BJ (cell line): ENCODE results near the gene EFNA4. TPM values are rescaled to one million over a fixed set of nuclear protein-coding genes. Genes with fewer than 3 reads are reported as not detected.
A peak's percentile ranks its signal among the peaks of the same experiment; 100 is the strongest.

ENCODE experiments used
- CTCF ChIA-PET: fragments of 350-600 bp; formaldehyde crosslinking; extraction: SDS; loops from one replicate; lab custom pipeline; 2021; ENCODE audit warnings: antibody characterized with exemption, inconsistent platforms; lab: Yijun Ruan, JAX
- POLR2A ChIA-PET: fragments of 300-600 bp; sonication (Branson Sonifier 250); formaldehyde crosslinking; extraction: SDS; loops from one replicate; lab custom pipeline; 2021; ENCODE audit warnings: antibody characterized with exemption; lab: Charles Lee
- DNase-seq: peaks from one replicate; pipeline ENCODE4 v3.0.0-alpha.2; 2011; ENCODE audit warnings: low read depth
- H3K27me3 ChIP-seq: 2 replicates; pipeline ENCODE4 v1.6.0; 2011; ENCODE audit warnings: low read length; ENCODE audit not compliant: control insufficient read depth, insufficient read depth
- H3K36me3 ChIP-seq: 2 replicates; pipeline ENCODE4 v1.5.1; 2011; ENCODE audit warnings: low read length; ENCODE audit not compliant: control insufficient read depth, insufficient read depth
- H3K4me3 ChIP-seq: 2 replicates; pipeline ENCODE4 v1.5.1; 2011; ENCODE audit warnings: low read depth, mild to moderate bottlenecking, control low read depth, low read length
- CTCF ChIP-seq: IDR thresholded peaks from 2 replicates; pipeline ENCODE4 v1.5.1; 2011; ENCODE audit warnings: low read depth, mild to moderate bottlenecking, control low read depth, inconsistent platforms, low read length, moderate library complexity; ENCODE audit not compliant: insufficient read depth
- polyA plus RNA-seq: library from polyadenylated mRNA; depleted of rRNA; stranded (reverse); fragments of >200 nt; gene quantifications from 2 replicates; pipeline ENCODE4 v1.2.3, GENCODE V29; 2011

EFNA4 gene
- polyA plus RNA-seq, 1 experiment, result 12.4 TPM

- no peak for DNase-seq
- ChIA-PET CTCF (interaction anchor here (2.4 to 6.7 kb wide), 2 partner anchors 73 to 74 kb away, joined by 19 to 259 read pairs; partner anchors contain the start of gene KRTCAP2), POLR2A (no interaction called here)
- peaks cover 8% of the 10 kb centered on the region for H3K27me3 ChIP-seq
- H3K4me3 ChIP-seq, result no peak overlapping the region
- peak; percentile 55 for TF ChIP-seq CTCF
- H3K36me3 ChIP-seq, result no peaks in the 10 kb centered on the region
Observed at GRCh38 chr1:155093911-155094621, 30.5 kb downstream of the EFNA4 start.

- POLR2A ChIA-PET, result no interaction called here
- Histone ChIP-seq H3K27me3 (peaks cover 8% of the 10 kb centered on the region), H3K36me3 (no peaks in the 10 kb centered on the region), H3K4me3 (no peak overlapping the region)
- no peak for DNase-seq
- CTCF ChIA-PET, result interaction anchor here (0.8 to 2.4 kb wide), 5 partner anchors 9 to 78 kb away, joined by 3 to 19 read pairs (median 10); partner anchors contain the start of gene KRTCAP2
- TF ChIP-seq CTCF, result no peak
Observed at GRCh38 chr1:155094622-155094948, 31.0 kb downstream of the EFNA4 start.

GRCh38 chr1:155099331-155099730 is 35.8 kb downstream of the EFNA4 start:
- Histone ChIP-seq H3K36me3 (no peaks in the 10 kb centered on the region), H3K4me3 (no peak overlapping the region), H3K27me3 (peaks cover 4% of the 10 kb centered on the region; the same call in 1 of the 2 replicates)
- no peak for TF ChIP-seq CTCF
- CTCF ChIA-PET, result interaction anchor here (1.4 to 4.5 kb wide), 4 partner anchors 13 to 74 kb away, joined by 3 to 27 read pairs (median 7); partner anchors contain the start of gene KRTCAP2
- POLR2A ChIA-PET, result no interaction called here
- no peak for DNase-seq

- Histone ChIP-seq H3K4me3 (no peak overlapping the region), H3K27me3 (peaks cover 7% of the 10 kb centered on the region), H3K36me3 (no peaks in the 10 kb centered on the region)
- no peak for DNase-seq
- POLR2A ChIA-PET, result no interaction called here
- no peak for TF ChIP-seq CTCF
- CTCF ChIA-PET, result interaction anchor here (1.7 to 2.2 kb wide), 2 partner anchors 12 to 64 kb away, joined by 5 to 9 read pairs; no protein-coding TSS in a partner anchor
Observed at GRCh38 chr1:155103325-155103724, 39.8 kb downstream of the EFNA4 start.

GRCh38 chr1:155104605-155105534 is 41.3 kb downstream of the EFNA4 start:
- CTCF ChIA-PET, result interaction anchor here (1.0 to 3.6 kb wide), 3 partner anchors 13 to 68 kb away, joined by 3 to 19 read pairs (median 4); partner anchors contain the start of gene KRTCAP2
- H3K4me3 ChIP-seq, result no peak overlapping the region
- no peak for TF ChIP-seq CTCF
- peaks cover 9% of the 10 kb centered on the region for H3K27me3 ChIP-seq
- POLR2A ChIA-PET, result no interaction called here
- DNase-seq, result no peak
- H3K36me3 ChIP-seq, result no peaks in the 10 kb centered on the region
